Mesenchymal stem cell (in vitro differentiated cells and primary cell): ENCODE data around the gene NPHS1.

Source experiments
- DNase-seq: peaks from one replicate; pipeline ENCODE4 v3.0.0-alpha.2; 2013
- H2AFZ ChIP-seq: one replicate; pipeline ENCODE4 v1.6.1; 2013; ENCODE audit warnings: low read depth, mild to moderate bottlenecking, control low read depth, inconsistent platforms, low read length, moderate library complexity
- H2AK5ac ChIP-seq: 2 replicates; pipeline ENCODE4 v1.6.1; 2013; ENCODE audit warnings: low read length, moderate library complexity, mild to moderate bottlenecking, inconsistent platforms; ENCODE audit not compliant: severe bottlenecking
- H2BK120ac ChIP-seq: one replicate; pipeline ENCODE4 v1.6.1; 2013; ENCODE audit warnings: low read depth, mild to moderate bottlenecking, inconsistent platforms, low read length, moderate library complexity
- H2BK12ac ChIP-seq, 2 experiments: one replicate each; pipeline ENCODE4 v1.6.1; 2013; ENCODE audit warnings: inconsistent platforms in 2 of 2, low read length in 2 of 2, mild to moderate bottlenecking in 2 of 2, moderate library complexity in 2 of 2, control low read depth in 1 of 2
- H2BK15ac ChIP-seq: one replicate; pipeline ENCODE4 v1.6.1; 2013; ENCODE audit warnings: mild to moderate bottlenecking, low read depth, inconsistent platforms; ENCODE audit not compliant: poor library complexity, severe bottlenecking
- H2BK5ac ChIP-seq: 2 replicates; pipeline ENCODE4 v1.6.1; 2013; ENCODE audit warnings: low read depth, mild to moderate bottlenecking, low read length, control low read depth, inconsistent platforms; ENCODE audit not compliant: poor library complexity, severe bottlenecking
- H3K14ac ChIP-seq, 2 experiments: one replicate each; pipeline ENCODE4 v1.6.1; 2013; ENCODE audit warnings: inconsistent platforms in 2 of 2, low read length in 2 of 2, control low read depth in 1 of 2, mild to moderate bottlenecking in 1 of 2, moderate library complexity in 1 of 2
- H3K18ac ChIP-seq, 2 experiments: one replicate each; pipeline ENCODE4 v1.6.1; 2013; ENCODE audit warnings: inconsistent platforms in 2 of 2, low read length in 2 of 2, control low read depth in 1 of 2, low read depth in 1 of 2, mild to moderate bottlenecking in 1 of 2
- H3K23ac ChIP-seq, 2 experiments: one replicate each; pipeline ENCODE4 v1.6.1; 2013; ENCODE audit warnings: inconsistent platforms in 2 of 2, low read length in 2 of 2, mild to moderate bottlenecking in 2 of 2, moderate library complexity in 2 of 2, control low read depth in 1 of 2
- H3K27ac ChIP-seq: 2 replicates; pipeline ENCODE4 v1.5.1; 2013; ENCODE audit warnings: mild to moderate bottlenecking, moderate library complexity, low read length, control low read depth, inconsistent platforms; ENCODE audit not compliant: poor library complexity, severe bottlenecking
- H3K27me3 ChIP-seq, 2 experiments: 2 replicates each; pipeline versions ENCODE4 v1.6.1 to v1.7.0; 2013; ENCODE audit warnings: low read length in 2 of 2, mild to moderate bottlenecking in 2 of 2, moderate library complexity in 2 of 2, control low read depth in 1 of 2, inconsistent platforms in 1 of 2; ENCODE audit not compliant: control insufficient read depth in 1 of 2, insufficient read depth in 1 of 2
- H3K36me3 ChIP-seq, 2 experiments: 2 replicates each; pipeline versions ENCODE4 v1.6.1 to v1.7.0; 2013; ENCODE audit warnings: low read length in 2 of 2, control low read depth in 1 of 2, inconsistent platforms in 1 of 2, low read depth in 1 of 2, mild to moderate bottlenecking in 1 of 2; ENCODE audit not compliant: insufficient read depth in 2 of 2, control insufficient read depth in 1 of 2
- H3K4ac ChIP-seq, 2 experiments: one replicate each; pipeline ENCODE4 v1.6.1; 2013; ENCODE audit warnings: inconsistent platforms in 2 of 2, low read length in 2 of 2, mild to moderate bottlenecking in 2 of 2, moderate library complexity in 2 of 2, control low read depth in 1 of 2, low read depth in 1 of 2
- H3K4me1 ChIP-seq: 2 replicates; pipeline ENCODE4 v1.6.1; 2013; ENCODE audit warnings: low read depth, low read length, control low read depth; ENCODE audit not compliant: control insufficient read depth, insufficient read depth
- H3K4me2 ChIP-seq: 2 replicates; pipeline ENCODE4 v1.6.1; 2013; ENCODE audit warnings: low read length, mild to moderate bottlenecking, inconsistent platforms; ENCODE audit not compliant: poor library complexity, severe bottlenecking
- H3K4me3 ChIP-seq, 2 experiments: 2 replicates each; pipeline versions ENCODE4 v1.5.1 to v1.7.0; 2013; ENCODE audit warnings: low read length in 2 of 2, mild to moderate bottlenecking in 2 of 2, control low read depth in 1 of 2, low read depth in 1 of 2; ENCODE audit not compliant: insufficient read depth in 1 of 2
- H3K79me1 ChIP-seq: replicated peaks from 2 replicates; pipeline ENCODE4 v1.6.1; 2013; ENCODE audit warnings: mild to moderate bottlenecking, control low read depth, low read length, inconsistent platforms; ENCODE audit not compliant: poor library complexity, severe bottlenecking
- H3K9ac ChIP-seq: 2 replicates; pipeline ENCODE4 v1.7.0; 2013; ENCODE audit warnings: mild to moderate bottlenecking, low read length, moderate library complexity
- H3K9me3 ChIP-seq: 2 replicates; pipeline ENCODE4 v1.7.0; 2013; ENCODE audit warnings: mild to moderate bottlenecking, low read length; ENCODE audit not compliant: control insufficient read depth
- H4K8ac ChIP-seq: one replicate; pipeline ENCODE4 v1.6.1; 2013; ENCODE audit warnings: inconsistent platforms, mild to moderate bottlenecking, low read length, moderate library complexity
- H4K91ac ChIP-seq: one replicate; pipeline ENCODE4 v1.6.1; 2013; ENCODE audit warnings: mild to moderate bottlenecking, low read length, inconsistent platforms
- WGBS: methylation state at CpG from one replicate; pipeline ENCODE4 v1.1.7; 2013; ENCODE audit warnings: mixed read lengths; 5-methylcytosine and 5-hydroxymethylcytosine counted together

Gene NPHS1

DNA sequence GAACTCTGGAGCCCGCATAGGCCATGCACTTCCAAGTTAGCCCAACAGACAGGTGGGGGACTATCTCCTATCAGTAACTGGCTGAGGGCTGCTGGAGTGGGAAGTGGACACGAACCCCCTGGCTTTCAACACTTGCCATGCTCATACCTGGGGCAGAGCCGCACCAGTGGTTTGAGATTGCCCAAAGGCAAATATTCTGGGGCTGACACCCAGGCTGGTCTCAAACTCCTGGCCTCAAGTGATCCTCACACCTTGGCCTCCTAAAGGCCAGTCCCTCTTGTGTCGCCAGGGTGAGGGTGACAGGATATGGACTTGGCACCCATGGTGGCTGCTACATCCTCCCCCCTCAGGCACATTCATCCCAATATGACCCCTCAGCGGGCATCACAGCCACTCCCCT is 34.9 kb upstream of the NPHS1 start:
- H3K79me1 ChIP-seq = peaks cover 3% of the 10 kb centered on the region
- no peak overlapping the region for H2BK15ac ChIP-seq
- H3K4me1 ChIP-seq = no peaks in the 10 kb centered on the region
- no peak overlapping the region for H2BK5ac ChIP-seq
- H3K4ac ChIP-seq = no peak overlapping the region
- H3K27ac ChIP-seq = no peak overlapping the region
- H3K36me3 ChIP-seq = peaks cover 43 to 46% of the 10 kb centered on the region in 2 experiments
- H3K23ac ChIP-seq = no peak overlapping the region
- H2AFZ ChIP-seq = no peak overlapping the region
- H3K4me3 ChIP-seq = no peak overlapping the region
- no peaks in the 10 kb centered on the region for H3K9me3 ChIP-seq
- H3K27me3 ChIP-seq = no peaks in the 10 kb centered on the region
- H4K8ac ChIP-seq = no peak overlapping the region
- H4K91ac ChIP-seq = no peak overlapping the region
- 100% methylated on average over 5 of the region's 5 CpGs for WGBS
- H3K9ac ChIP-seq = no peak overlapping the region
- no peak overlapping the region for H3K14ac ChIP-seq
- DNase-seq = no peak
- no peak overlapping the region for H3K4me2 ChIP-seq
- H2BK120ac ChIP-seq = no peak overlapping the region
- no peak overlapping the region for H2BK12ac ChIP-seq
- H2AK5ac ChIP-seq = no peak overlapping the region
- H3K18ac ChIP-seq = no peak overlapping the region

DNA sequence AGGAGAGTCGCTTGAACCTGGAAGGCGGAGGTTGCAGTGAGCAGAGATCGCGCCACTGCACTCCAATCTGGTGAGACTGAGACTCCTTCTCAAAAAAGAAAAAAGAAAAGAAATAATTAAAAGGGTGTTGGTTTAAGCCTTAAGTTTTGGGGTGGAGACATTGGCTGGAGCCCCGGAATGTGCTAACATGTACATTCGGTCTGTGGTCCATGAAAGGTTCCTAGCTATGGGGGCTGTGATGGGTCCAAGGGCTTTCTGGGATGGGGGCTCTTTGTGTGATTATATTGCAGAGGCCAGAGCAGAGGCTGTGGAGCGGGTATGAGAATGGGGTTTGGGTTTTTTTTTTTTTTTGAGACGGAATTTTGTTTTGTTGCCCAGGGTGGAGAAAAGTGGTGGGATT is 33.6 kb upstream of the NPHS1 start:
- Histone ChIP-seq H3K14ac (no peak overlapping the region), H3K79me1 (peaks cover 2% of the 10 kb centered on the region), H2BK15ac (no peak overlapping the region), H2AK5ac (no peak overlapping the region), H3K4me1 (no peaks in the 10 kb centered on the region), H2BK12ac (no peak overlapping the region), H3K9ac (no peak overlapping the region), H3K36me3 (peaks cover 40 to 42% of the 10 kb centered on the region in 2 experiments), H3K18ac (no peak overlapping the region), H3K9me3 (no peaks in the 10 kb centered on the region), H3K27me3 (no peaks in the 10 kb centered on the region), H3K4ac (no peak overlapping the region), H4K91ac (no peak overlapping the region), H3K4me2 (no peak overlapping the region), H4K8ac (no peak overlapping the region), H3K4me3 (no peak overlapping the region), H3K27ac (no peak overlapping the region), H2BK5ac (no peak overlapping the region), H2BK120ac (no peak overlapping the region), H2AFZ (no peak overlapping the region), H3K23ac (no peak overlapping the region)
- 98% methylated on average over 6 of the region's 8 CpGs for WGBS
- no peak for DNase-seq

GRCh38 chr19:35885225-35885738 is 33.0 kb upstream of the NPHS1 start:
- Histone ChIP-seq H2AK5ac (no peak overlapping the region), H3K4me3 (no peak overlapping the region), H2BK12ac (no peak overlapping the region), H4K91ac (no peak overlapping the region), H3K14ac (no peak overlapping the region), H3K9me3 (no peaks in the 10 kb centered on the region), H3K9ac (no peak overlapping the region), H2AFZ (no peak overlapping the region), H3K27ac (no peak overlapping the region), H4K8ac (no peak overlapping the region), H2BK15ac (no peak overlapping the region), H2BK5ac (no peak overlapping the region), H3K79me1 (peaks cover under 1% of the 10 kb centered on the region), H2BK120ac (no peak overlapping the region), H3K23ac (no peak overlapping the region), H3K27me3 (no peaks in the 10 kb centered on the region), H3K18ac (no peak overlapping the region), H3K36me3 (peaks cover 36% of the 10 kb centered on the region in 2 experiments), H3K4ac (no peak overlapping the region), H3K4me1 (no peaks in the 10 kb centered on the region), H3K4me2 (no peak overlapping the region)
- DNase-seq = no peak
- WGBS = over 99% methylated on average over 6 of the region's 6 CpGs

DNA sequence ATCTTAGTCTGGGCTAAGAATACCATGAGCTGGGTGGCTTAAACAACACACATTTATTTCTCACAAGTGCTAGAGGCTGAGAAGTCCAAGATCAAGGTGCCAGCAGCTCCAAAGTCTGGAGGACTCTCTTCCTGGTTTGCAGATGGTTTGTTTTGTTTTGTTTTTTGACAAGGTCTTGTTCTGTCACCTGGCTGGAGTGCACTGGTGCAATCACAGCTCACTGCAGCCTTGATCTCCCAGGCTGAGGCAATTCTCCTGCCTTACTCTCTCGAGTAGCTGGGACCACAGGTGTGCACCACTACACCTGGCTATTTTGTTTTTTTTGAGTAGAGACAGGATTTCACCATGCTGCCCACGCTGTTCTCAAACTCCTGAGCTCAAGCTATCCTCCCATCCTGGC is 31.6 kb upstream of the NPHS1 start:
- no peaks in the 10 kb centered on the region for H3K79me1 ChIP-seq

More for the DNA sequence above, 31.6 kb upstream of the NPHS1 start:
- DNase-seq = no peak
- Histone ChIP-seq H3K14ac (no peak overlapping the region), H3K4me2 (no peak overlapping the region), H2BK12ac (no peak overlapping the region), H3K9me3 (no peaks in the 10 kb centered on the region), H4K91ac (no peak overlapping the region), H3K27me3 (peaks cover 3 to 4% of the 10 kb centered on the region in 2 experiments), H3K23ac (no peak overlapping the region), H3K4me3 (no peak overlapping the region), H3K18ac (no peak overlapping the region), H2BK15ac (no peak overlapping the region), H2BK120ac (no peak overlapping the region), H4K8ac (no peak overlapping the region), H3K27ac (no peak overlapping the region), H3K9ac (no peak overlapping the region), H3K4ac (no peak overlapping the region), H3K36me3 (peaks cover 22% of the 10 kb centered on the region in 2 experiments), H2BK5ac (no peak overlapping the region), H3K4me1 (peaks cover 9% of the 10 kb centered on the region), H2AFZ (no peak overlapping the region), H2AK5ac (no peak overlapping the region)
- WGBS = 66% methylated on average over 2 of the region's 2 CpGs
